SJSA1 (cell line): ENCODE results near the gene MMP15. TPM values are rescaled to one million over a fixed set of nuclear protein-coding genes. Genes with fewer than 3 reads are reported as not detected.
"Not testable (repeated sequence)": the region's sequence is repeated elsewhere in the genome, so short reads cannot be mapped to it uniquely, and the experiment has no call there.

ENCODE experiments used
- DNase-seq, 2 experiments: peaks; one replicate each; pipeline ENCODE4 v3.0.0-alpha.2; 2015 to 2020; ENCODE audit warnings: low spot score in 2 of 2, low read depth in 1 of 2
- H3K27ac ChIP-seq: fragments of 250-450 bp; sonication (Bioruptor Pico); 2 replicates; pipeline ENCODE4 v1.5.1; 2020; ENCODE audit warnings: mild to moderate bottlenecking, moderate library complexity
- H3K27me3 ChIP-seq: fragments of 250-450 bp; sonication (Bioruptor Pico); replicated peaks from 2 replicates; pipeline ENCODE4 v1.5.1; 2020; ENCODE audit warnings: mild to moderate bottlenecking, moderate library complexity
- H3K36me3 ChIP-seq: fragments of 250-450 bp; sonication (Bioruptor Pico); 2 replicates; pipeline ENCODE4 v1.5.1; 2020; ENCODE audit warnings: mild to moderate bottlenecking
- H3K4me1 ChIP-seq: fragments of 250-450 bp; sonication (Bioruptor Pico); replicated peaks from 2 replicates; pipeline ENCODE4 v1.6.1; 2021; ENCODE audit warnings: mild to moderate bottlenecking
- H3K4me3 ChIP-seq: fragments of 250-450 bp; sonication (Bioruptor Pico); 2 replicates; pipeline ENCODE4 v1.5.1; 2020; ENCODE audit warnings: mild to moderate bottlenecking
- H3K9me3 ChIP-seq: fragments of 250-450 bp; sonication (Bioruptor Pico); replicated peaks from 2 replicates; pipeline ENCODE4 v1.5.1; 2020; ENCODE audit warnings: mild to moderate bottlenecking
- total RNA-seq: library from RNA; depleted of rRNA; stranded (reverse); fragments of >200 nt; shearing (Covaris generic); gene quantifications from 2 replicates; pipeline ENCODE4 v1.2.3, GENCODE V29; 2014

MMP15 gene
- total RNA-seq, 1 experiment from 2014 or later: 1.9 TPM

DNA sequence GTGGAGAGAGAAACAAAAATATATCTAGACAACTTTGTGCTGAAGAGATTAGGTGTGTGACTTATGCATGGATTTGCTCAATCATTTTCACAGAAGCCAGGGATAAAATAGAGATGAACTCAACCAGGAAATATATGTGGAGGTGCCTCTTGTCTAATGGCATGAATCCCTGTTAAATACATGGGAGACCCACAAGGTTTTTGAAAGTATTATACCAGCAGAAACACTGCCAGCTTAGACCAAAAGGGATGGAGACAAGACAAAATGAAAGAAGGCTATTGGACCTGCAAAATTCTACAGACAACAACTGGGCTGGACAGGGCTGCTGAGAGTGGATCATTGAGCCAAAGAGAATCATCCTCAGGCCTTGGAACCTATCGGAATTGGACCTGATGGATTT is 51.0 kb downstream of the MMP15 start:
- Histone ChIP-seq H3K9me3 (peaks cover 5% of the 10 kb centered on the region; the same call in 1 of the 2 replicates), H3K27me3 (no peaks in the 10 kb centered on the region), H3K4me1 (no peaks in the 10 kb centered on the region), H3K4me3 (no peak overlapping the region), H3K27ac (no peak overlapping the region), H3K36me3 (no peaks in the 10 kb centered on the region)
- DNase-seq: no peak

DNA sequence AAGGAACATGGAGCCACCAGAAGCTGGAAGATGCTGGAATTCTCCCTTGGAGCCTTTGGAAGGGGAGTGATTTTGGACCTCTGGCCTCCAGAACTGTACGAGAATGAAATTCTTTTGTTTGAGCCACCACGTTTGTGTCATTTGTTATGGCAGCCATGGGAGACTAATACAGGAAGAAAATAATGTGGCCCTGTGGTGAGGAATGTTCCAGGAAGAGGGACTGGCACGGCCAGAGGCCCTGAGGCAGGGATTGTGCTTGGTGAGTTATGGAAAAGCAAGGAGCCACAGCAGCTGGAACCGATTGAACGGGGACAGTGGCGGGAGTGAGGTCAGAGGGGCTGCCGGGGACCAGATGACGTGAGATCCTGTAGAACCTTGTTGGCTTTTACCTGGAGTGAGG is 52.2 kb downstream of the MMP15 start:
- Histone ChIP-seq H3K9me3 (peaks cover 5% of the 10 kb centered on the region; the same call in 1 of the 2 replicates), H3K4me3 (no peak overlapping the region), H3K27me3 (no peaks in the 10 kb centered on the region), H3K36me3 (no peaks in the 10 kb centered on the region), H3K27ac (no peak overlapping the region), H3K4me1 (no peaks in the 10 kb centered on the region)
- DNase-seq: no peak

DNA sequence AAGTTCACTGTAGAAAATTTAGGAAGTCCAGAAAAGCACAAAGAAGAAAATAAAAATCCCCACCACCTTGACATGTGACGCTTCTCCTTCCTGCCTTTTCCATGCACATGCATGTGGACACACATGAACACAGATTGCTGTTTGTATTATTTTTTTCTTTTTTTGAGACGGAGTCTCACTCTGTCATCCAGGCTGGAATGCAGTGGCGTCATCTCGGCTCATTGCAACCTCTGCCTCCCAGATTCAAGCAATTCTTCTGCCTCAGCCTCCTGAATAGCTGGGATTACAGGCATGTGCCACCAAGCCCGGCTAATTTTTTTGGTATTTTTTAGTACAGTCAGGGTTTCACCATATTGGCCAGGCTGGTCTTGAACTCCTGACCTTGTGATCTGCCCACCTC is 55.1 kb downstream of the MMP15 start:
- H3K4me1 ChIP-seq, DNase-seq, H3K27ac ChIP-seq, H3K9me3 ChIP-seq, H3K4me3 ChIP-seq, H3K27me3 ChIP-seq, H3K36me3 ChIP-seq: not testable (repeated sequence)

- Histone ChIP-seq H3K4me3 (no peak overlapping the region), H3K27ac (no peak overlapping the region), H3K36me3 (no peaks in the 10 kb centered on the region), H3K9me3 (no peaks in the 10 kb centered on the region), H3K27me3 (no peaks in the 10 kb centered on the region), H3K4me1 (no peaks in the 10 kb centered on the region)
- no peak for DNase-seq
These were observed 56.8 kb downstream of the MMP15 start for GRCh38 chr16:58082381-58082780.

DNA sequence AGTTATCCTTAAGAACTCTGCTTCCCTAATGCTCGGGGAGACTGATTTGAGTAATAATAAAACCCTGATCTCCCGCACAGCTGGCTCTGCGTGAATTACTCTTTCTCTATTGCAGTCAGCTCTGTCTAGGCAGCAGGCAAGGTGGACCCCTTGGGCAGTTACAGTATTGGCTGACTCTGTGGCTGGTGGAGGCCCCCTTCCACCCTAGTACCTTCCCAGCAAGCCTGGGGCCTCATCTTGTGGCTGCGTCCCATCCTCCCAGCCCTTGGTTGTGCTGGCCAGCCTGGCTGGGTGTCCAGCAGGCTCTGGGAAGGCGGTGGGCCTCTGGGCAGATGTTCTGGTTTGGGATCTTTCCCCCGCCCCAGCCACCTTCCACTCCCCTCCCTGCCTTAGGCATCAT is 59.1 kb downstream of the MMP15 start:
- no peak overlapping the region for H3K27ac ChIP-seq
- H3K4me3 ChIP-seq: no peak overlapping the region
- no peaks in the 10 kb centered on the region for H3K27me3 ChIP-seq
- 0 out of 2 replicates have a peak, but pooled peaks cover 2% of the 10 kb centered on the region for H3K9me3 ChIP-seq
- DNase-seq: no peak
- no peaks in the 10 kb centered on the region for H3K36me3 ChIP-seq
- H3K4me1 ChIP-seq: no peaks in the 10 kb centered on the region

- H3K27me3 ChIP-seq: no peaks in the 10 kb centered on the region
- no peak overlapping the region for H3K27ac ChIP-seq
- no peak overlapping the region for H3K4me3 ChIP-seq
- H3K36me3 ChIP-seq: no peaks in the 10 kb centered on the region
- 0 out of 2 replicates have a peak, but pooled peaks cover 2% of the 10 kb centered on the region for H3K9me3 ChIP-seq
- no peak for DNase-seq
- H3K4me1 ChIP-seq: no peaks in the 10 kb centered on the region
These were observed 59.6 kb downstream of the MMP15 start for GRCh38 chr16:58085171-58085570.

- no peaks in the 10 kb centered on the region for H3K36me3 ChIP-seq
- no peak overlapping the region for H3K27ac ChIP-seq
- no peaks in the 10 kb centered on the region for H3K27me3 ChIP-seq
- H3K4me1 ChIP-seq: no peaks in the 10 kb centered on the region
- no peak for DNase-seq
- no peak overlapping the region for H3K4me3 ChIP-seq
- 0 out of 2 replicates have a peak, but pooled peaks cover 2% of the 10 kb centered on the region for H3K9me3 ChIP-seq
These were observed 60.2 kb downstream of the MMP15 start for GRCh38 chr16:58085584-58086251.

- Histone ChIP-seq H3K4me3 (no peak overlapping the region), H3K9me3 (0 out of 2 replicates have a peak, but pooled peaks cover 2% of the 10 kb centered on the region), H3K4me1 (no peaks in the 10 kb centered on the region), H3K36me3 (no peaks in the 10 kb centered on the region), H3K27me3 (no peaks in the 10 kb centered on the region), H3K27ac (no peak overlapping the region)
- DNase-seq: no peak
These were observed 61.0 kb downstream of the MMP15 start for GRCh38 chr16:58086381-58087208.

DNA sequence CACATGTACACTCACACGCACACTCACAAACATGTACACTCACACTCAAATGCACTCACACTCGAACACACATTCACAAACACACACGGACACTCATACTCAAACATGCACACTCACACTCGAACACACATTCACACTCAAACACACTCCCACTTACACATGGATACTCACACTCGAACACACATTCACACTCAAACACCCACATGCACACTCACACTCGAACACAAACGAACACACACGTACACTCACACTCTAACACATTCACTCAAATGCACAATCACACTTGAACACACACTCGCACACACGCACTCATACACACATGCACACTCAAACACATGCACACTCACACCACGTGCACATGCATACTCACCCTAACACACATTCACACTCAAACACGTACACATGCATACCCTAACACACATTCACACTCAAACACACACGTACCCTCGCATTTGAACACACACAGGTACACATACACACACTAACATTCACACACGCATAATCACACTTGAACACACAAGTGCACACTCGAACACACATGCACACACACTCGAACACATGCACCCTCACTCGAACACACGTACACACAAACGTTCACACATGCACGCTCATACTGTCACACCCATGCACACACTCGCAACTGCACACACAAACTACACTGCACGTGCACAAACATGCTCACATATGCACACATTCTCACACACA is 61.8 kb downstream of the MMP15 start:
- Histone ChIP-seq H3K27me3 (no peaks in the 10 kb centered on the region; the same call in 1 of the 2 replicates), H3K27ac (no peak overlapping the region)

GRCh38 chr16:58088091-58088490 is 62.5 kb downstream of the MMP15 start:
- Histone ChIP-seq H3K27me3 (no peaks in the 10 kb centered on the region; the same call in 1 of the 2 replicates), H3K4me3 (no peak overlapping the region), H3K9me3 (0 out of 2 replicates have a peak, but pooled peaks cover 2% of the 10 kb centered on the region), H3K36me3 (no peaks in the 10 kb centered on the region), H3K27ac (no peak overlapping the region), H3K4me1 (no peaks in the 10 kb centered on the region)
- DNase-seq: no peak

More for the DNA sequence above, 61.8 kb downstream of the MMP15 start:
- Histone ChIP-seq H3K4me3 (no peak overlapping the region), H3K36me3 (no peaks in the 10 kb centered on the region), H3K9me3 (0 out of 2 replicates have a peak, but pooled peaks cover 2% of the 10 kb centered on the region), H3K4me1 (no peaks in the 10 kb centered on the region)
- DNase-seq: no peak

- not testable (repeated sequence) for H3K4me3 ChIP-seq, H3K9me3 ChIP-seq, H3K36me3 ChIP-seq, H3K27me3 ChIP-seq, H3K27ac ChIP-seq, DNase-seq, H3K4me1 ChIP-seq
These were observed 64.8 kb downstream of the MMP15 start for GRCh38 chr16:58090396-58090795.

GRCh38 chr16:58094026-58094425 is 68.5 kb downstream of the MMP15 start:
- Histone ChIP-seq H3K9me3 (0 out of 2 replicates have a peak, but pooled peaks cover under 1% of the 10 kb centered on the region), H3K4me3 (no peak overlapping the region), H3K27me3 (no peaks in the 10 kb centered on the region; the same call in 1 of the 2 replicates), H3K4me1 (no peaks in the 10 kb centered on the region), H3K27ac (no peak overlapping the region), H3K36me3 (no peaks in the 10 kb centered on the region)
- no peak for DNase-seq

DNA sequence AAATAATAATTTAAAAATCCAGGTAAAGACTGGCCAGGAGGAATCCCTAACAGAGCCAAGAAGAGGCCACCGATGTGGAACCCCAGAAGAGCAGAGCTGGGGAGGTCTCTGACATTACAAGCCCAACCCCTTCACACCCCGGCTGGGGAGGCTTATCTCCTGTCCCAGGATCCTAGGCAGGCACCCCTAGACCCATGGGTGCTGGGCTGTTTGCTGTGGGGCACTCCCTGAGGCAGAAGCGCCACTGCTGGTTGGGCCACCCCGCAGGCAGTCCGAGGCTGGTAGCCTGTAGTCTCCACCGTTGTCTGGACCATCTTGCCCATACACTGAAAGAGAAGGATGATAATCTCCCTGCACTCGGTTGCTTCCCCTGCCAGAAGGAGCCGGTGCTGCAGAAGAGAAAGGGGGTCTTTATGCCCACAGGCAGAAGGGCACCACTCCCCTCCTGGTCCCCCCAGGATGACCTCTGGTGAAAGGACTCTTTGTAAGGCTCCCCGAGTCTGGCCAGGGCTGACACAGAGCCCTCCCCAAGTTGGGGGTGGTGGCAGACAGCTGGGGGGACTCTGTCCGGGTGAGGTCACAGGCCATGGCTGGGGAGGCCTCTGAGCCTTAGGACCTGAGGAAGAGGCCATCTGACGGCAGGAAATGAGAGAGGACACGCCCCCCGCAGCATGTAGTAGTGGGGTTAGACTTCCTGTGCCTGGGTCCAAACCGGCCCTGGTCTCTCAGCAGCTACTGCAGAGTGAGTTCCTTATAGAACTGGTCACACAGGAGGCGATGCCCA is 69.4 kb downstream of the MMP15 start:
- H3K4me3 ChIP-seq: no peak overlapping the region
- H3K27me3 ChIP-seq: no peaks in the 10 kb centered on the region; the same call in 1 of the 2 replicates
- no peak overlapping the region for H3K27ac ChIP-seq
- no peaks in the 10 kb centered on the region for H3K9me3 ChIP-seq
- H3K36me3 ChIP-seq: no peaks in the 10 kb centered on the region
- no peaks in the 10 kb centered on the region for H3K4me1 ChIP-seq
- no peak for DNase-seq
